Coronary artery (tissue), 2 donors: ENCODE measurements around the gene STMP1.

Experiments used
- DNase-seq: peaks from one replicate; pipeline ENCODE4 v3.0.0-alpha.2; 2017; ENCODE audit warnings: low spot score
- H3K27ac ChIP-seq, 2 donors: fragments of 200-600 bp; sonication (generic); one replicate each; pipeline ENCODE4 v1.5.1; 2016 to 2019
- H3K4me3 ChIP-seq: fragments of 200-600 bp; sonication (generic); 2 replicates; pipeline ENCODE4 v1.5.1; 2016; ENCODE audit warnings: mild to moderate bottlenecking, moderate library complexity
- CTCF ChIP-seq: fragments of 200-600 bp; sonication (generic); IDR thresholded peaks from one replicate; pipeline ENCODE4 v1.5.1; 2019; ENCODE audit warnings: antibody characterized with exemption

STMP1 gene

DNA sequence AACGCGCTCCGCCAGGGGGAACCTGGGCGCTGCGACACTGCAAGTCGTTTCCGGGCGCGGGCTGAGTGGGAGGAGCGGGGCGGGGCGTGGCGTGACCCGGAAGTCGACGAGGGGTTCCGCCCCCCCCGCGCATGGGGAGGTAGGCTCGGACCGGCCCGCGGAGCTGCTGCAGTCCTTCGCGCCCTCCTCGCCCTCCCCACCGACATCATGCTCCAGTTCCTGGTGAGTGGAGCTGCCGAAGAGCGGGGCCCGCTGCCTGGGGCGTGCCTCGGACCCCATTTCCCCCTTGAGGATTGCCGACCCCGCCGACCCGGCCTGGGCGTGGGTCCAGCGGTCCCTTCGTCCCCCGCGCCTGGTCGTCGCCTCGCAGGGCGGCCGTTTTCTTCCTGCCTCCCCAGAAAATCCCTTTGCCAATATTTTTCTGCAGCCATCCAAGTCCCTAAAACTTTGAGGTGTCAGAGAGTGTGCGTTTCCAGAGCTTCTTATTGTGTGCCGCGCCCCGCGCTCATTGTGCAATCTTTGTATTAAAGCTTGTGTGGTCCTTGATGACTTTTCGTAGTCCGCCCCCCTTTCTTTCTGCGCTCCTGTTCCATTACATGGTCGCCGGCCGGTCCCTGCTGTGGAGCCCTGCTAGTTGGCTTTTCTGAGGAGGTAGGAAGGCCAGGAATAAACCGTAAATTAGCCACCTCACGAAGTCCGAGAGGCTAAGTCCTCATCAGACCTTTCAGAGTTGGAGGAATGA lies at the start of gene STMP1:
Gene STMP1, plus strand, starts transcription at position 142 of the 742 bp plus-strand sequence.
- TF ChIP-seq CTCF, result peak; percentile 86
- H3K27ac ChIP-seq, result peak within 1 kb of the TSS; percentile 93 to 96
- H3K4me3 ChIP-seq, result peak within 1 kb of the TSS; percentile 83
- DNase-seq, result peak; percentile 96

GRCh38 chr7:135616136-135616535 lies 46.2 kb upstream of the STMP1 start:
- Histone ChIP-seq H3K27ac (no peak overlapping the region), H3K4me3 (no peak overlapping the region)
- TF ChIP-seq CTCF, result no peak
- DNase-seq, result no peak

GRCh38 chr7:135617781-135618180 lies 44.5 kb upstream of the STMP1 start:
- Histone ChIP-seq H3K4me3 (no peak overlapping the region), H3K27ac (no peak overlapping the region)
- no peak for DNase-seq
- TF ChIP-seq CTCF, result no peak

DNA sequence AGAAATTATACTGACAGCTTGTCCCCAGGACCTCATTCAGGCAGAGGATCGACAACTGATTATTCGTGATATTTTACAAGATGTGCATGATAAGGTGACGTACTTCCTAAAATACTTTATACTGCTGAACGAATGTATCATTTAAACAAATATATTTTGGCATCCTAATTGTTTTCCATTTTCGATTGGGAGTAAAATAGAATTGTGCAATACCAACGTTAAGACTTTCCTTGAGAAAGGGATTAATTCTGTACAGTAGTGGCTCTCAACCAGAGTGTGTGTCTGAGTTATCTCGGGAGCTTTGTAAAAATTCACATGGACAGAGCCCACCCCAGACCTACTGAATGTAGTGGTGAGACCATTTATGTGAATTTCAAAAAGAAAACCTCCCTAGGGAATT lies 43.8 kb upstream of the STMP1 start:
- TF ChIP-seq CTCF, result no peak
- Histone ChIP-seq H3K27ac (no peak overlapping the region), H3K4me3 (no peak overlapping the region)
- DNase-seq, result no peak

DNA sequence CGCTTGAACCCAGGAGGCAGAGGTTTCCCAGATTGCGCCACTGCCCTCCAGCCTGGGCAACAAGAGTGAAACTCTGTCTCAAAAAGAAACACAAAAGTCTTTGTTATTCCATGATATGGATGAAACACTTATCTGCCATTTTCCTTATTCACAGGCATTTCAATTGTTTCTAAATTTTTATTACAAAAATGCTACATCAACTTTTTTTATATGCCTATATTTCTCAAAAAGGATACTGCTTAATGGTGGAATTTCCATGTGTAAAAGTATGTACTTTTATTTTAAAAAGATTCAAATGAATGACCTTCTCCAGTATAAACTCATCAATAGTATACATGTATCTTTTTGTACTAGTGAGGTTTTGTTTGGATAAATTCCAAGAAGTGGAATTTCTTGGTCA lies 41.9 kb upstream of the STMP1 start:
- no peak for DNase-seq
- H3K27ac ChIP-seq, result no peak overlapping the region
- TF ChIP-seq CTCF, result no peak
- no peak overlapping the region for H3K4me3 ChIP-seq

- H3K27ac ChIP-seq, result peak overlapping the region in 1 of 2 donors; percentile 53
- DNase-seq, result no peak
- peak; percentile 67 for TF ChIP-seq CTCF
- no peak overlapping the region for H3K4me3 ChIP-seq
Observed at GRCh38 chr7:135620980-135621850, 41.1 kb upstream of the STMP1 start.
